ENCODE measurements around the gene DHRS2. TPM values are rescaled to one million over a fixed set of nuclear protein-coding genes. Genes with fewer than 3 reads are reported as not detected.

Gene DHRS2
- total and polyA plus RNA-seq, 11 donors, result 0.04 to 0.17 TPM; not detected in 9

DNA sequence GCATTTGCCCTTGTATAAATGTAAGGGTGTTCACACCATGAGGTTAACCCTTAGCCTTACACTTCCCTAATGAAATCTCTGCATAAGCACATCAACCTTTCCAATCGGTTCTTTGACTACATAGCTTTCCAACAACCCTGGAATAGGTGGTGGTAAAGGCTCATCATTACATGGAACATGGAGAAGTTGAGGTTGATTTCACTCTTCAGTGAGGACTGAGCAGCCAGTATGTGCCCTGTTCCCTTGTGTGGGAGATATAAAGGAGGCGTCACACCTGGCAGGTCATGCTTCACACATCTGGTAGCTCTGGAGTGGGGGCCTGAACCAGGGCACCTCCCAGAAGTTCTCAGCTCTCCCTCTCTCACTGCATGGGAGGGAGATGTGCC, 35.8 kb upstream of the DHRS2 start:
- DNase-seq, result no peak
- H3K27me3 ChIP-seq, result peaks cover 0 to 4% (median 0%) of the 10 kb centered on the region in 9 donors
- H3K27ac ChIP-seq, result no peak overlapping the region
- no peak overlapping the region for H3K4me3 ChIP-seq
- 46 to 81% (median 78%) methylated on average over 2 of the region's 2 CpGs for WGBS, 4 donors
- H3K9me3 ChIP-seq, result peaks cover 0 to 7% (median 0%) of the 10 kb centered on the region in 12 donors
- ATAC-seq, result no peak
- TF ChIP-seq POLR2A (IDR thresholded peaks at IDR 0.05) (no peak), CTCF (IDR thresholded peaks at IDR 0.05) (no peak)
- H3K36me3 ChIP-seq, result no peaks in the 10 kb centered on the region
- H3K4me1 ChIP-seq, result peaks cover 0 to 10% (median 0%) of the 10 kb centered on the region in 12 donors
- intact Hi-C loops (cut with DNase I), result no loop called here

DNA sequence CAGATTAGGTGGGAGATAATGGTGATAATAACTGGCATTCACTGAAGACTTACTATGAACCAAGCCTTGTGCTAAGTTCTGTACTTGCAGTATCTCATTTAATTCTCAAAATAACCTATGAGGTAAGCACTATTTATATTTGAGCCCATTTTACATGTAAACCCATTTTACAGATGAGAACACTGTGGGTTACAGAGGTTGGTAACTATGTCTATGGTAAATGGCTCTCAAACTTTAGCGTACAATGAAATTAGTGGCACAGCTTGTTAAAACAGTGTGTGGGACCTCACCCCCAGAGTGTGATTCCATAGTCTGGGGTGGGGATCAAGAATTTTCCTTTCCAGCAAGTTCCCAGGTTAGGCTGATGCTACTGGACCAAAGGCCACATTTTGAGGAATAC, 35.4 kb upstream of the DHRS2 start:
- DNase-seq (no peak), ATAC-seq (no peak)
- Histone ChIP-seq H3K9me3 (peaks cover 0 to 7% (median 0%) of the 10 kb centered on the region in 12 donors), H3K4me1 (peaks cover 0 to 10% (median 0%) of the 10 kb centered on the region in 12 donors), H3K36me3 (no peaks in the 10 kb centered on the region), H3K27me3 (peaks cover 0 to 4% (median 0%) of the 10 kb centered on the region in 9 donors), H3K4me3 (no peak overlapping the region), H3K27ac (no peak overlapping the region)
- TF ChIP-seq POLR2A (IDR thresholded peaks at IDR 0.05) (no peak), CTCF (IDR thresholded peaks at IDR 0.05) (no peak)
- intact Hi-C loops (cut with DNase I), result no loop called here
- WGBS, 4 donors, result 93 to 99% (median 96%) methylated on average over 1 of the region's 1 CpG

DNA sequence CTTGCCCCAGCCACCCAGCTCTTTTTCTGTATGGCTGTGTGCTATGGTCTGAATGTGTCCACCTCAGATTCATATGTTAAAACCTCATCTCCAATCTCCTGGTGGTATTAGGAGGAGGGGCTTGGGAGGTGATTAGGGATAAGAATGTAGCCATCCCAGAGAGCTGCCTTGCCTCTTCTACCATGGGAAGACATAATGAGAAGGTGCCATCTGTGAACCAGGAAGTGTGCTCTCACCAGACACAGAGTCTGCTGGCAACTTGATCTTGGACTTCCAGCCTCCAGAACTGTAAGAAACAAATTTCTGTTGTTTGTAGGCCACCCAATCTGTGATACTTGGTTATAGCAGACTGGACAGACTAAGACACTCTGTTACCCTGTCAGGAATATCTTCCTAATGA, 34.7 kb upstream of the DHRS2 start:
- H3K36me3 ChIP-seq, result no peaks in the 10 kb centered on the region
- peaks cover 0 to 4% (median 0%) of the 10 kb centered on the region in 9 donors for H3K27me3 ChIP-seq
- H3K4me3 ChIP-seq, result no peak overlapping the region
- no peak for TF ChIP-seq CTCF (IDR thresholded peaks at IDR 0.05)
- no peak for TF ChIP-seq POLR2A (IDR thresholded peaks at IDR 0.05)
- intact Hi-C loops (cut with DNase I), result no loop called here
- ATAC-seq, result no peak
- no peak for DNase-seq
- H3K9me3 ChIP-seq, result peaks cover 0 to 7% (median 0%) of the 10 kb centered on the region in 12 donors
- H3K27ac ChIP-seq, result no peak overlapping the region
- peaks cover 0 to 10% (median 0%) of the 10 kb centered on the region in 12 donors for H3K4me1 ChIP-seq

GRCh38 chr14:23601845-23602180, 34.4 kb upstream of the DHRS2 start:
- Histone ChIP-seq H3K36me3 (no peaks in the 10 kb centered on the region), H3K9me3 (peaks cover 0 to 7% (median 0%) of the 10 kb centered on the region in 12 donors), H3K4me3 (no peak overlapping the region), H3K4me1 (peaks cover 0 to 10% (median 0%) of the 10 kb centered on the region in 12 donors), H3K27ac (no peak overlapping the region), H3K27me3 (peaks cover 0 to 2% (median 0%) of the 10 kb centered on the region in 9 donors)
- no peak for TF ChIP-seq POLR2A (IDR thresholded peaks at IDR 0.05)
- no peak for TF ChIP-seq CTCF (IDR thresholded peaks at IDR 0.05)
- ATAC-seq, result peak in 1 of 4 donors; percentile 14
- no peak for DNase-seq
- 0 to 53% (median 37%) methylated on average over 1 of the region's 1 CpG for WGBS, 4 donors
- intact Hi-C loops (cut with DNase I), result no loop called here
